IPS DF 6.9 (cell line): ENCODE data around the gene PCK1.

Experiments used
- DNase-seq: peaks from one replicate; pipeline ENCODE4 v3.0.0-alpha.2; 2013; ENCODE audit warnings: low read depth, low spot score
- H3K27ac ChIP-seq: one replicate; pipeline ENCODE4 v1.5.1; 2013; ENCODE audit warnings: low read length, control low read depth
- H3K27me3 ChIP-seq: 2 replicates; pipeline ENCODE4 v1.6.1; 2013; ENCODE audit warnings: mild to moderate bottlenecking, low read length; ENCODE audit not compliant: control insufficient read depth, insufficient read depth
- H3K36me3 ChIP-seq: 2 replicates; pipeline ENCODE4 v1.6.1; 2013; ENCODE audit warnings: low read length; ENCODE audit not compliant: control insufficient read depth, insufficient read depth
- H3K4me1 ChIP-seq: 2 replicates; pipeline ENCODE4 v1.6.1; 2013; ENCODE audit warnings: low read length; ENCODE audit not compliant: control insufficient read depth, insufficient read depth
- H3K4me3 ChIP-seq: 2 replicates; pipeline ENCODE4 v1.5.1; 2013; ENCODE audit warnings: mild to moderate bottlenecking, low read length
- H3K9me3 ChIP-seq: 2 replicates; pipeline ENCODE4 v1.6.1; 2013; ENCODE audit warnings: low read length, inconsistent platforms; ENCODE audit not compliant: control insufficient read depth, insufficient read depth
- WGBS: extraction: QIAGEN DNeasy Blood & Tissue Kit; methylation state at CpG from one replicate; pipeline ENCODE4 v1.1.7; 2013; ENCODE audit warnings: mixed read lengths, missing lambda C conversion rate; ENCODE audit not compliant: insufficient read length, insufficient coverage; 5-methylcytosine and 5-hydroxymethylcytosine counted together

Gene PCK1

GRCh38 chr20:57616143-57616951, 55.4 kb downstream of the PCK1 start:
- no peak overlapping the region for H3K27ac ChIP-seq
- H3K27me3 ChIP-seq, result no peaks in the 10 kb centered on the region
- no peaks in the 10 kb centered on the region for H3K4me1 ChIP-seq
- whole genome bisulfite sequencing, result no CpG with 5 or more reads among the region's 20 CpGs
- DNase-seq, result no peak
- H3K36me3 ChIP-seq, result no peaks in the 10 kb centered on the region
- H3K4me3 ChIP-seq, result no peak overlapping the region
- H3K9me3 ChIP-seq, result no peaks in the 10 kb centered on the region

- H3K27ac ChIP-seq, result no peak overlapping the region
- H3K4me3 ChIP-seq, result no peak overlapping the region
- H3K27me3 ChIP-seq, result no peaks in the 10 kb centered on the region
- no peaks in the 10 kb centered on the region for H3K36me3 ChIP-seq
- H3K9me3 ChIP-seq, result no peaks in the 10 kb centered on the region
- H3K4me1 ChIP-seq, result no peaks in the 10 kb centered on the region
- DNase-seq, result no peak
- WGBS, result no CpG with 5 or more reads among the region's 6 CpGs
Measured at GRCh38 chr20:57617079-57617795, 56.3 kb downstream of the PCK1 start.
